HUES48 (cell line): ENCODE data around the gene LPAR1.
"Not testable (repeated sequence)": the region's sequence is repeated elsewhere in the genome, so short reads cannot be mapped to it uniquely, and the experiment has no call there.

Experiments
- H3K27ac ChIP-seq: one replicate; pipeline ENCODE4 v1.7.0; 2013; ENCODE audit warnings: low read depth, low read length, inconsistent platforms
- H3K27me3 ChIP-seq: 2 replicates; pipeline ENCODE4 v1.6.1; 2013; ENCODE audit warnings: mild to moderate bottlenecking, low read length; ENCODE audit not compliant: control insufficient read depth, insufficient read depth
- H3K36me3 ChIP-seq: 2 replicates; pipeline ENCODE4 v1.6.1; 2013; ENCODE audit warnings: low read length; ENCODE audit not compliant: control insufficient read depth, insufficient read depth
- H3K4me1 ChIP-seq: 2 replicates; pipeline ENCODE4 v1.6.1; 2013; ENCODE audit warnings: mild to moderate bottlenecking, low read length; ENCODE audit not compliant: control insufficient read depth, insufficient read depth
- H3K4me3 ChIP-seq: 2 replicates; pipeline ENCODE4 v1.5.1; 2013; ENCODE audit warnings: mild to moderate bottlenecking, low read depth, low read length
- H3K9ac ChIP-seq: 2 replicates; pipeline ENCODE4 v1.6.1; 2013; ENCODE audit warnings: mild to moderate bottlenecking, low read depth, low read length, moderate library complexity
- H3K9me3 ChIP-seq: 2 replicates; pipeline ENCODE4 v1.6.1; 2013; ENCODE audit warnings: low read length; ENCODE audit not compliant: control insufficient read depth, insufficient read depth

Gene LPAR1

GRCh38 chr9:110874963-110875674, 163.2 kb downstream of the LPAR1 start:
- H3K9me3 ChIP-seq = no peaks in the 10 kb centered on the region
- no peak overlapping the region for H3K4me3 ChIP-seq
- peaks cover 17% of the 10 kb centered on the region for H3K4me1 ChIP-seq
- no peak overlapping the region for H3K27ac ChIP-seq
- no peaks in the 10 kb centered on the region for H3K36me3 ChIP-seq
- H3K27me3 ChIP-seq = no peaks in the 10 kb centered on the region
- no peak overlapping the region for H3K9ac ChIP-seq

DNA sequence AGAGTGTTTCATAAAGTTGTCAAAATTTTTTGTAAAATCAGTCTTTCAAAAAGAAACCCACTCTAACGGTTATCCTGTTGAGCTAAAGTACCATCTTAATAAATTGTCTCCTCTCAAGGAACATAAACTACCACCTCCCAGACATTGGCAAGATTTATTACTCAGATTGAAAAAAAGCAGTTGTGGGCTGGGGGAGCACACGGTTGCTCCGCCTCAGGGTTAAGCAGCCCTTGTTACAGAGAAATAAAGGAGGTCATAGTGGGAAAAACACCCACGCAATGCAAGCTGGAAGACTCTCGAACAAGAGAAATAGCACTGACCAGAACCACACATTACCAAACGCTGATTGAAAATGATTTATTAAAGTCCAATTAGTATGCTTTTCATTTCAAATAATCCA, 165.3 kb downstream of the LPAR1 start:
- H3K4me3 ChIP-seq = no peak overlapping the region
- no peak overlapping the region for H3K27ac ChIP-seq
- no peaks in the 10 kb centered on the region for H3K27me3 ChIP-seq
- H3K36me3 ChIP-seq = no peaks in the 10 kb centered on the region
- H3K4me1 ChIP-seq = peaks cover 12% of the 10 kb centered on the region
- no peak overlapping the region for H3K9ac ChIP-seq
- H3K9me3 ChIP-seq = no peaks in the 10 kb centered on the region

GRCh38 chr9:110871736-110872135, 166.5 kb downstream of the LPAR1 start:
- H3K36me3 ChIP-seq = no peaks in the 10 kb centered on the region
- H3K27ac ChIP-seq = no peak overlapping the region
- no peaks in the 10 kb centered on the region for H3K27me3 ChIP-seq
- no peak overlapping the region for H3K4me3 ChIP-seq
- 0 out of 2 replicates have a peak, but pooled peaks cover under 1% of the 10 kb centered on the region for H3K4me1 ChIP-seq
- no peaks in the 10 kb centered on the region for H3K9me3 ChIP-seq
- no peak overlapping the region for H3K9ac ChIP-seq

- Histone ChIP-seq H3K27ac (no peak overlapping the region), H3K4me3 (no peak overlapping the region), H3K36me3 (no peaks in the 10 kb centered on the region), H3K4me1 (no peaks in the 10 kb centered on the region), H3K27me3 (no peaks in the 10 kb centered on the region), H3K9me3 (no peaks in the 10 kb centered on the region), H3K9ac (no peak overlapping the region)
Observed at GRCh38 chr9:110869931-110870330, 168.3 kb downstream of the LPAR1 start.

GRCh38 chr9:110864011-110864410, 174.3 kb downstream of the LPAR1 start:
- Histone ChIP-seq H3K27me3 (no peaks in the 10 kb centered on the region), H3K27ac (no peak overlapping the region), H3K36me3 (no peaks in the 10 kb centered on the region), H3K9me3 (peaks cover 13% of the 10 kb centered on the region), H3K4me3 (no peak overlapping the region), H3K4me1 (no peaks in the 10 kb centered on the region), H3K9ac (no peak overlapping the region)

DNA sequence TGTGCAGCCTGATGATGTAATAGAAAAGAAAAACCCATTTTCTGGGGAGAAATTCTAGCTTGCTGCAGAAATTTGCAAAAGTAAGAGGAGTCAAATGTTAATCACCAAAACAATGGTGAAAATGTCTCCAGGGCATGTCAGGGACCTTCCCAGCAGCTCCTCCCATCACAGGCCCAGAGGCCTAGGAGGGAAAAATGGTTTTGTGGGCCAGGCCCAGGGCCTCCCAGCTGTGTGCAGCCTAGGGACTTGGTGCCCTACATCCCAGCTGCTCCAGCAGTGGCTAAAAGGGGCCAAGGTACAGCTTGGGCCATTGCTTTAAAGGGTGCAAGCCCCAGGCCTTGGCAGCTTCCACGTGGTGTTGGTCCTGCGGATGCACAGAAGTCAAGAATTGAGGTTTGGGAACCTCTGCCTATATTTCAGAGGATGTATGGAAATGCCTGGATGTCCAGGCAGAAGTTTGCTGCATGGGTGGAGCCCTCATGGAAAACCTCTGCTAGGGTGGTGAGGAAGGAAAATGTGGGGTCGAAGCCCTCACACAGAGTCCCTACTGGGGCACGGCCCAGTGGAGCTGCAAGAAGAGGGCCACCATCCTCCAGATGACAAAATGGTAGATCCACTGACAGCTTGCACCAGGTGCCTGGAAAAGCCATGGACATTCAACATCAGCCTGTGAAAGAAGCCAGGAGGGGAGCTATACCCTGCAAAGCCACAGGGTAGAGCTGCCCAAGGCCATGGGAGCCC, 176.7 kb downstream of the LPAR1 start:
- H3K4me1 ChIP-seq, H3K36me3 ChIP-seq, H3K27me3 ChIP-seq, H3K27ac ChIP-seq, H3K4me3 ChIP-seq, H3K9ac ChIP-seq: not testable (repeated sequence)
- peaks cover 13% of the 10 kb centered on the region for H3K9me3 ChIP-seq

DNA sequence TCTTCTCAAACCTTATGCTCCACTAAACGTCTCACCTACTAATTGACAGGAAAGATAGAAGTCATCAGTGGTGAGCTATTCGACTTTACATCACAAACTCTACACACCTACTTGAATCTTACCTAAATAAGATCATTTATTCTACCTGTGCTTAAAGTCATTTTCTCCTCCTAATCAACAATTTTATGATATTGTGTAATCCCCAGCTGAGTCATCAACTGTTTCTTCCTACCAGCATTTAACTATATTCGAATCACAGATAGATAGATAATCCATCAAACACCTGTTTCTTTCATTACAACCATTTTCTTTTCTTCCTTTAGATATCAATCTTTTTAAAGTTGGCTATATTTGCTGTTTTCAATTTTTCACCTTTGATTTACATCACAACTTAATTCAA, 181.5 kb downstream of the LPAR1 start:
- Histone ChIP-seq H3K27me3 (no peaks in the 10 kb centered on the region), H3K4me3 (no peak overlapping the region), H3K9ac (no peak overlapping the region), H3K4me1 (no peaks in the 10 kb centered on the region), H3K36me3 (no peaks in the 10 kb centered on the region), H3K9me3 (peaks cover 8% of the 10 kb centered on the region), H3K27ac (no peak overlapping the region)

DNA sequence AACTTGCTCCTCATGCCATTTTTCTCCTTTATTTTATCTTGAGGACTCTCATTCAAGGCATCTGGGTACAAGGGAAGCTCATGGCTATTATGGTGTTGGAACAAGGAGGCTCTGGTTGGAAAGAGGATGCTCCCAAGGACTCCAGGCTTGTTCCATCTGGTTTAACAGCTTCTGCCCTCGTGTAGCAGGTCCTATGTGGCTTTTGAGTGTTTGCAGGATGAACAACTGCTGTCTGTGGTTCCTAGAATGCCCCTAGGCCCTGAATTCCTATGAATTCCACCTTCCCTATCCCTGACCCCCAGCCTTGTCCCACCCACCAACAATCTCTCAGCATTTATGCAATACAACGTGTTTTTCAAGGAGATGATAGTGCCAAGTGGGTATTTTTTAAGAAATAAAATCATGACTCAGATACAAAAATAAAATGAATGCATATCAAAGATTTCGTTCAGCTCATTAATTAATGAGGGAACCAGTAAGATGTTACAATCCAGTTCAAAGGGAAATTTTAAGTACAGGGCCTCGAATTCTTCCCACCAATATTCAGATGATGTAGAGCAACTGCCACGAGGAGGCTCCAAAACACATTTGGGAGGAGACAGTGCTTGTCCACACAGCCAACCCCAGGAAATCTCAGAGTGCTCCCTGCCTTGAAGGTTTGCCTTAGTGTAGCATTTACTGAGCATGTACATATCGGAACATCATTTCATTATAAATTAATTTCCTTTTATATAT, 187.7 kb downstream of the LPAR1 start:
- Histone ChIP-seq H3K9me3 (0 out of 2 replicates have a peak, but pooled peaks cover 4% of the 10 kb centered on the region), H3K27ac (no peak overlapping the region), H3K9ac (no peak overlapping the region), H3K4me1 (no peaks in the 10 kb centered on the region), H3K27me3 (no peaks in the 10 kb centered on the region), H3K4me3 (no peak overlapping the region), H3K36me3 (no peaks in the 10 kb centered on the region)

DNA sequence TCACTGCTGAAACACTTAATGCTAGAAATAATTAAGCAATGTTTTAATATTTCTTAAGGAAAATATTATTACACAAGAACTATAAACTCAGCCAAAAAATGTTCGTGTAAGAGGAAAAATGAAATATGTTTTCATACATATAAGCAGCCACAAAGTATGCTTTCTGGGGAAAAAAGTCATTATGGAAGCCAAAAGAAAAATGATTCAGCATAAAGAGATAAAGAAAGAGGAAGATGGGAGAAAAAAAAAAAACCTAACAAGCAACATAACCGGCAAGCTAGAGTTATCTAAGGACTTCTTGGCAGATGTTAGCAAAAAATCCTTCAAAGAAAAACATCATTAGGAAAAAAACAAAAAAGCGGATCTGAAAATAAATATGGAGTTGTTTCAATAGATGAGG, 190.6 kb downstream of the LPAR1 start:
- Histone ChIP-seq H3K36me3 (no peaks in the 10 kb centered on the region), H3K9me3 (no peaks in the 10 kb centered on the region), H3K27me3 (no peaks in the 10 kb centered on the region), H3K9ac (no peak overlapping the region), H3K4me1 (no peaks in the 10 kb centered on the region), H3K4me3 (no peak overlapping the region), H3K27ac (no peak overlapping the region)

- Histone ChIP-seq H3K4me1 (no peaks in the 10 kb centered on the region), H3K9ac (no peak overlapping the region), H3K4me3 (no peak overlapping the region), H3K9me3 (no peaks in the 10 kb centered on the region), H3K27me3 (no peaks in the 10 kb centered on the region), H3K27ac (no peak overlapping the region), H3K36me3 (no peaks in the 10 kb centered on the region)
Observed at GRCh38 chr9:110846215-110846614, 192.1 kb downstream of the LPAR1 start.

- Histone ChIP-seq H3K27ac (no peak overlapping the region), H3K9ac (no peak overlapping the region), H3K27me3 (no peaks in the 10 kb centered on the region), H3K36me3 (no peaks in the 10 kb centered on the region), H3K4me1 (no peaks in the 10 kb centered on the region), H3K4me3 (no peak overlapping the region), H3K9me3 (no peaks in the 10 kb centered on the region)
Observed at GRCh38 chr9:110844121-110844520, 194.1 kb downstream of the LPAR1 start.
